DOHH2 (cell line): ENCODE data around the gene ACKR3.

Experiments
- CTCF ChIP-seq: fragments of 200-600 bp; sonication (generic); IDR thresholded peaks from one replicate; pipeline ENCODE4 v1.5.1; 2014; ENCODE audit warnings: antibody characterized with exemption, mild to moderate bottlenecking, low read depth, low read length; ENCODE audit not compliant: poor library complexity, severe bottlenecking
- EZH2phosphoT487 ChIP-seq: fragments of 200-600 bp; sonication (generic); IDR thresholded peaks from 2 replicates; pipeline ENCODE4 v1.6.1; 2017; ENCODE audit warnings: borderline replicate concordance, mild to moderate bottlenecking, antibody characterized with exemption, low read length, moderate library complexity, mixed read lengths

- TF ChIP-seq CTCF (no peak), EZH2phosphoT487 (no peak)
Observed at GRCh38 chr2:236623816-236624215, 54.2 kb downstream of the ACKR3 start.
